IMR-90 (cell line): ENCODE data around the gene CADM1. TPM values are rescaled to one million over a fixed set of nuclear protein-coding genes. Genes with fewer than 3 reads are reported as not detected.

Source experiments
- ATAC-seq: fragments of 200-7000 bp; cut with Tn5 transposase; 2 replicates; pipeline ENCODE4 v1.9.1; 2020; ENCODE audit warnings: low read depth, mild to moderate bottlenecking, moderate library complexity
- BruUV-seq: library from RNA; stranded (reverse); fragments of 400-500 nt; replicated peaks from 2 replicates; lab custom pipeline; 2021; lab: Mats Ljungman, UMichigan
- CTCF ChIA-PET: fragments of 300-600 bp; formaldehyde crosslinking; extraction: SDS; loops from one replicate; lab custom pipeline; 2021; ENCODE audit warnings: antibody characterized with exemption; lab: Yijun Ruan, JAX
- POLR2A ChIA-PET: fragments of 300-600 bp; sonication (Branson Sonifier 250); formaldehyde crosslinking; loops from one replicate; lab custom pipeline; 2022; ENCODE audit warnings: antibody characterized with exemption; ENCODE audit not compliant: unreplicated experiment; lab: Charles Lee
- DNase-seq: peaks from one replicate; pipeline ENCODE4 v3.0.0; 2013
- H2AFZ ChIP-seq: replicated peaks from 2 replicates; pipeline ENCODE3; 2013; ENCODE audit warnings: low read length, mild to moderate bottlenecking; ENCODE audit not compliant: poor library complexity
- H2AK5ac ChIP-seq: 2 replicates; pipeline ENCODE4 v1.6.1; 2013; ENCODE audit warnings: low read depth, low read length, inconsistent platforms
- H2AK9ac ChIP-seq: replicated peaks from 2 replicates; pipeline ENCODE3; 2013; ENCODE audit warnings: mild to moderate bottlenecking, low read depth, low read length, moderate library complexity; ENCODE audit not compliant: poor library complexity
- H2BK120ac ChIP-seq: 2 replicates; pipeline ENCODE4 v1.6.1; 2013; ENCODE audit warnings: low read depth, low read length, inconsistent platforms
- H2BK15ac ChIP-seq: 3 replicates; pipeline ENCODE4 v1.6.1; 2013; ENCODE audit warnings: low read depth, low read length, inconsistent platforms
- H2BK20ac ChIP-seq: 2 replicates; pipeline ENCODE4 v1.6.1; 2013; ENCODE audit warnings: low read depth, mild to moderate bottlenecking, inconsistent platforms, low read length, moderate library complexity
- H2BK5ac ChIP-seq: 2 replicates; pipeline ENCODE4 v1.6.1; 2013; ENCODE audit warnings: mild to moderate bottlenecking, low read depth, low read length, inconsistent platforms; ENCODE audit not compliant: poor library complexity, severe bottlenecking
- H3K14ac ChIP-seq: replicated peaks from 2 replicates; pipeline ENCODE4 v1.6.1; 2013; ENCODE audit warnings: low read depth, low read length, inconsistent platforms
- H3K18ac ChIP-seq: 2 replicates; pipeline ENCODE4 v1.6.1; 2013; ENCODE audit warnings: low read depth, low read length, control low read depth
- H3K23ac ChIP-seq: 2 replicates; pipeline ENCODE4 v1.6.1; 2013; ENCODE audit warnings: low read depth, low read length, inconsistent platforms
- H3K27ac ChIP-seq: 2 replicates; pipeline ENCODE4 v1.5.1; 2013; ENCODE audit warnings: mild to moderate bottlenecking, control low read depth, low read length; ENCODE audit not compliant: insufficient read depth
- H3K27me3 ChIP-seq: 2 replicates; pipeline ENCODE4 v1.6.1; 2013; ENCODE audit warnings: low read length; ENCODE audit not compliant: control insufficient read depth, insufficient read depth
- H3K36me3 ChIP-seq: 2 replicates; pipeline ENCODE4 v1.6.1; 2013; ENCODE audit warnings: low read length, mixed read lengths; ENCODE audit not compliant: control insufficient read depth, insufficient read depth
- H3K4ac ChIP-seq: 2 replicates; pipeline ENCODE4 v1.6.1; 2013; ENCODE audit warnings: low read depth, low read length, inconsistent platforms
- H3K4me1 ChIP-seq: 2 replicates; pipeline ENCODE4 v1.6.1; 2013; ENCODE audit warnings: low read length, mixed read lengths; ENCODE audit not compliant: control insufficient read depth, insufficient read depth
- H3K4me2 ChIP-seq: 2 replicates; pipeline ENCODE4 v1.6.1; 2013; ENCODE audit warnings: low read depth, mild to moderate bottlenecking, control low read depth, low read length, moderate library complexity
- H3K4me3 ChIP-seq: 2 replicates; pipeline ENCODE4 v1.5.1; 2013; ENCODE audit warnings: low read depth, mild to moderate bottlenecking, control low read depth, low read length, moderate library complexity; ENCODE audit not compliant: insufficient read depth
- H3K56ac ChIP-seq: 2 replicates; pipeline ENCODE4 v1.6.1; 2013; ENCODE audit warnings: low read length, inconsistent platforms; ENCODE audit not compliant: insufficient read depth; ENCODE audit errors: extremely low read depth
- H3K79me1 ChIP-seq, 2 experiments: 2 replicates each; pipeline ENCODE4 v1.6.1; 2013; ENCODE audit warnings: low read length in 2 of 2, inconsistent platforms in 1 of 2, low read depth in 1 of 2
- H3K9ac ChIP-seq: 2 replicates; pipeline ENCODE4 v1.6.1; 2013; ENCODE audit warnings: low read depth, low read length, control low read depth
- H3K9me1 ChIP-seq: 2 replicates; pipeline ENCODE4 v1.6.1; 2013; ENCODE audit warnings: low read length, inconsistent platforms; ENCODE audit not compliant: insufficient read depth
- H3K9me3 ChIP-seq: 2 replicates; pipeline ENCODE4 v1.6.1; 2013; ENCODE audit warnings: low read length; ENCODE audit not compliant: control insufficient read depth, insufficient read depth
- H4K20me1 ChIP-seq: 2 replicates; pipeline ENCODE4 v1.6.1; 2013; ENCODE audit warnings: low read length, inconsistent platforms; ENCODE audit not compliant: insufficient read depth
- H4K5ac ChIP-seq: 2 replicates; pipeline ENCODE4 v1.6.1; 2013; ENCODE audit warnings: mild to moderate bottlenecking, low read depth, low read length, control low read depth
- H4K8ac ChIP-seq, 2 experiments: 2 replicates each; pipeline ENCODE4 v1.6.1; 2013; ENCODE audit warnings: low read depth in 2 of 2, low read length in 2 of 2, control low read depth in 1 of 2, inconsistent platforms in 1 of 2
- H4K91ac ChIP-seq: 2 replicates; pipeline ENCODE4 v1.6.1; 2013; ENCODE audit warnings: low read depth, low read length, inconsistent platforms; ENCODE audit not compliant: insufficient read depth
- BHLHE40 ChIP-seq: fragments of 150-350 bp; IDR thresholded peaks from 2 replicates; pipeline ENCODE4 v1.6.1; 2016; ENCODE audit warnings: mild to moderate bottlenecking, low read depth, low read length
- CEBPB ChIP-seq: IDR thresholded peaks from 2 replicates; pipeline ENCODE4 v1.6.1; 2012; ENCODE audit warnings: low read depth, low read length, improper control_type of control experiment
- CHD1 ChIP-seq: IDR thresholded peaks from 2 replicates; pipeline ENCODE4 v1.6.1; 2012; ENCODE audit warnings: low read depth, low read length, improper control_type of control experiment
- FOS ChIP-seq: fragments of 150-350 bp; IDR thresholded peaks from 2 replicates; pipeline ENCODE4 v1.6.1; 2016; ENCODE audit warnings: low read depth, low read length
- MAFK ChIP-seq: IDR thresholded peaks from 2 replicates; pipeline ENCODE4 v1.6.1; 2012; ENCODE audit warnings: low read depth, low read length, improper control_type of control experiment
- MAZ ChIP-seq: IDR thresholded peaks from 2 replicates; pipeline ENCODE4 v1.6.1; 2012; ENCODE audit warnings: low read depth, mild to moderate bottlenecking, low read length, improper control_type of control experiment, moderate library complexity, borderline replicate concordance
- MXI1 ChIP-seq: IDR thresholded peaks from 2 replicates; pipeline ENCODE4 v1.6.1; 2012; ENCODE audit warnings: low read depth, mild to moderate bottlenecking, low read length, moderate library complexity, borderline replicate concordance
- NFE2L2 ChIP-seq: fragments of 150-350 bp; IDR thresholded peaks from 2 replicates; pipeline ENCODE4 v1.6.1; 2016; ENCODE audit warnings: low read depth, mild to moderate bottlenecking, low read length
- POLR2A ChIP-seq: IDR thresholded peaks from 2 replicates; pipeline ENCODE4 v1.6.1; 2012; ENCODE audit warnings: mild to moderate bottlenecking, low read depth, low read length
- RAD21 ChIP-seq: IDR thresholded peaks from 2 replicates; pipeline ENCODE4 v1.6.1; 2012; ENCODE audit warnings: low read length, improper control_type of control experiment
- RCOR1 ChIP-seq: IDR thresholded peaks from 2 replicates; pipeline ENCODE4 v1.6.1; 2012; ENCODE audit warnings: mild to moderate bottlenecking, low read length, improper control_type of control experiment; ENCODE audit not compliant: insufficient replicate concordance
- SMC3 ChIP-seq: fragments of 150-350 bp; IDR thresholded peaks from 2 replicates; pipeline ENCODE4 v1.6.1; 2016; ENCODE audit warnings: low read depth, mild to moderate bottlenecking, antibody characterized with exemption, low read length, moderate library complexity
- WGBS, 2 experiments: methylation state at CpG; one replicate each; pipeline versions ENCODE4 v1.1.5 to v1.1.7; 2013; ENCODE audit warnings: missing lambda C conversion rate in 2 of 2; ENCODE audit not compliant: insufficient read length in 1 of 2; ENCODE audit errors: extremely low coverage in 2 of 2; 5-methylcytosine and 5-hydroxymethylcytosine counted together
- dilution Hi-C: fragments of 300-500 bp; cut with HindIII; formaldehyde crosslinking; loops from one replicate; pipeline ENCODE4 v1.14.3; 2018; ENCODE audit warnings: low sequenced_read_pairs; ENCODE audit not compliant: unreplicated experiment
- in situ Hi-C: fragments of 300-500 bp; cut with MboI; formaldehyde crosslinking; loops from 3 replicates; pipeline ENCODE4 v1.14.3; 2019; ENCODE audit warnings: low sequenced_read_pairs, inconsistent platforms, mixed read lengths
- intact Hi-C: fragments of 100-400 bp; cut with micrococcal nuclease; formaldehyde crosslinking; loops from 2 replicates; pipeline ENCODE4 v1.10.0; 2022
- polyA plus RNA-seq, 3 experiments: library from polyadenylated mRNA; depleted of rRNA; stranded (reverse); fragments of >200 nt; gene quantifications; 2 replicates each; pipeline ENCODE4 v1.2.3, GENCODE V29; 2012; ENCODE audit warnings: low replicate concordance in 1 of 3
- total RNA-seq: library from RNA; depleted of rRNA; stranded (reverse); fragments of >200 nt; gene quantifications from 2 replicates; pipeline ENCODE4 v1.2.3, GENCODE V29; 2012
- TF ChIP-seq, protein P1 (sequence below): fragments of 150-350 bp; IDR thresholded peaks from 2 replicates; pipeline ENCODE4 v1.6.1; 2017; ENCODE audit warnings: mild to moderate bottlenecking, antibody characterized with exemption, low read length, low read depth
- TF ChIP-seq, protein P2 (sequence below): conservative IDR thresholded peaks from 2 replicates; pipeline ENCODE4 v1.5.1; 2012; ENCODE audit warnings: mild to moderate bottlenecking, low read depth, low read length, improper control_type of control experiment
- TF ChIP-seq, protein P3 (sequence below): fragments of 150-350 bp; IDR thresholded peaks from 2 replicates; pipeline ENCODE4 v1.6.1; 2016; ENCODE audit warnings: low read depth, mild to moderate bottlenecking, low read length, moderate library complexity, borderline replicate concordance

CADM1 gene
- total and polyA plus RNA-seq, 2 of the 4 experiments (the other 2 are of a cell fraction) = 28.8 to 77.1 TPM

DNA sequence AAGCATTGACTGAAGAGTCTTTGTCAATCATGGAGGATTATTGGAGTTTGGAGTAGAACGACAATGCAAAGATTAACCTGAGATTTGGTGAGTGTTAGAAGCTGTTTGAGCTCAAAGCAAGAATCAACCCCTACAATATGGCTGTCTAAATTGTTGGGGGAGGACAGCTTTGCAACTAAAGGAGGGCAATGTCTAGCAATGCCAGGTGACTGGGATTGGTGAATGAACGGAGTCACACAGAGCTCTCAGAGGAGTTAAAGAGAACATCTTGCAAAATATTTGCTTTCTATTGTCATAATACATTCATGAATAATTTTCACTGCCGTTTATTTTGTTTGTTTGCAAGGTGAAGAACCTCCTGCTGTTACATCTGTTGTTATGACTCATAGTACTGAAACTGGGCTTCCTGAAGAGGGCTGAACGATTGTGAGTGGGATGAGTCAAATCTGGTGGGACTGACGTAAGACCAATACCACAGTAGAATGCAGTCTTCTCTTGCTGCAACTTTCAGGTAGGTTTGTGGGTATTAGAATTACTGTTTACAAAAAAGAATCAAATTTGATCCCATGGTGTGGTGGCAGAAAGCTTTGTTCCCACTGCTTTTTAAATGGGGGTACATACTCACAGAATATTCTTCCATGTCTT lies 281.9 kb downstream of the CADM1 start:
- H3K27me3 ChIP-seq = no peaks in the 10 kb centered on the region
- H3K79me1 ChIP-seq = no peaks in the 10 kb centered on the region
- peak; percentile 46 for ATAC-seq
- no peak overlapping the region for H2AK9ac ChIP-seq
- ChIA-PET POLR2A (no interaction called here), CTCF (no interaction called here)
- H3K18ac ChIP-seq = no peak overlapping the region
- H2AFZ ChIP-seq = no peak overlapping the region
- in situ Hi-C loops = no loop called here
- no peak overlapping the region for H3K27ac ChIP-seq
- H3K56ac ChIP-seq = no peak overlapping the region; the same call in 1 of the 2 replicates
- intact Hi-C loops = no loop called here
- H3K4me1 ChIP-seq = peaks cover 4% of the 10 kb centered on the region
- H2BK15ac ChIP-seq = no peak overlapping the region
- H2AK5ac ChIP-seq = 0 out of 2 replicates have a peak overlapping the region, but pooled peaks have one; percentile 2
- H3K9me1 ChIP-seq = no peaks in the 10 kb centered on the region
- 0 out of 2 replicates have a peak, but pooled peaks cover 2% of the 10 kb centered on the region for H3K36me3 ChIP-seq
- DNase-seq = peak; percentile 98
- dilution Hi-C loops = no loop called here
- no peak overlapping the region for H2BK5ac ChIP-seq
- H3K4me3 ChIP-seq = no peak overlapping the region
- no peak overlapping the region for H3K14ac ChIP-seq
- H2BK120ac ChIP-seq = no peak overlapping the region
- no peak overlapping the region for H4K91ac ChIP-seq
- H4K8ac ChIP-seq = no peak overlapping the region
- BruUV-seq = no TSS peak
- no peak overlapping the region for H4K5ac ChIP-seq
- no peaks in the 10 kb centered on the region for H4K20me1 ChIP-seq
- H3K23ac ChIP-seq = no peak overlapping the region
- H3K9me3 ChIP-seq = no peaks in the 10 kb centered on the region
- H2BK20ac ChIP-seq = 0 out of 2 replicates have a peak overlapping the region, but pooled peaks have one; percentile 2
- no peak overlapping the region; the same call in 1 of the 2 replicates for H3K4me2 ChIP-seq
- H3K4ac ChIP-seq = peak overlapping the region; percentile 13; the same call in 1 of the 2 replicates
- 0% methylated on average over 1 of the region's 5 CpGs; no CpG with 5 or more reads in 1 of the 2 experiments for WGBS, 2 experiments
- no peak overlapping the region for H3K9ac ChIP-seq
- TF ChIP-seq, protein P1, sequence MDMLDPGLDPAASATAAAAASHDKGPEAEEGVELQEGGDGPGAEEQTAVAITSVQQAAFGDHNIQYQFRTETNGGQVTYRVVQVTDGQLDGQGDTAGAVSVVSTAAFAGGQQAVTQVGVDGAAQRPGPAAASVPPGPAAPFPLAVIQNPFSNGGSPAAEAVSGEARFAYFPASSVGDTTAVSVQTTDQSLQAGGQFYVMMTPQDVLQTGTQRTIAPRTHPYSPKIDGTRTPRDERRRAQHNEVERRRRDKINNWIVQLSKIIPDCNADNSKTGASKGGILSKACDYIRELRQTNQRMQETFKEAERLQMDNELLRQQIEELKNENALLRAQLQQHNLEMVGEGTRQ = no peak
- TF ChIP-seq RAD21 = no peak
- TF ChIP-seq RCOR1 = peak; percentile 45
- no peak for TF ChIP-seq MXI1
- TF ChIP-seq, protein P2, sequence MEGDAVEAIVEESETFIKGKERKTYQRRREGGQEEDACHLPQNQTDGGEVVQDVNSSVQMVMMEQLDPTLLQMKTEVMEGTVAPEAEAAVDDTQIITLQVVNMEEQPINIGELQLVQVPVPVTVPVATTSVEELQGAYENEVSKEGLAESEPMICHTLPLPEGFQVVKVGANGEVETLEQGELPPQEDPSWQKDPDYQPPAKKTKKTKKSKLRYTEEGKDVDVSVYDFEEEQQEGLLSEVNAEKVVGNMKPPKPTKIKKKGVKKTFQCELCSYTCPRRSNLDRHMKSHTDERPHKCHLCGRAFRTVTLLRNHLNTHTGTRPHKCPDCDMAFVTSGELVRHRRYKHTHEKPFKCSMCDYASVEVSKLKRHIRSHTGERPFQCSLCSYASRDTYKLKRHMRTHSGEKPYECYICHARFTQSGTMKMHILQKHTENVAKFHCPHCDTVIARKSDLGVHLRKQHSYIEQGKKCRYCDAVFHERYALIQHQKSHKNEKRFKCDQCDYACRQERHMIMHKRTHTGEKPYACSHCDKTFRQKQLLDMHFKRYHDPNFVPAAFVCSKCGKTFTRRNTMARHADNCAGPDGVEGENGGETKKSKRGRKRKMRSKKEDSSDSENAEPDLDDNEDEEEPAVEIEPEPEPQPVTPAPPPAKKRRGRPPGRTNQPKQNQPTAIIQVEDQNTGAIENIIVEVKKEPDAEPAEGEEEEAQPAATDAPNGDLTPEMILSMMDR = no peak
- TF ChIP-seq MAFK = no peak
- TF ChIP-seq BHLHE40 = peak; percentile 44; the same call in 1 of the 2 replicates
- TF ChIP-seq POLR2A = no peak
- TF ChIP-seq MAZ = no peak
- no peak for TF ChIP-seq SMC3
- TF ChIP-seq, protein P3, sequence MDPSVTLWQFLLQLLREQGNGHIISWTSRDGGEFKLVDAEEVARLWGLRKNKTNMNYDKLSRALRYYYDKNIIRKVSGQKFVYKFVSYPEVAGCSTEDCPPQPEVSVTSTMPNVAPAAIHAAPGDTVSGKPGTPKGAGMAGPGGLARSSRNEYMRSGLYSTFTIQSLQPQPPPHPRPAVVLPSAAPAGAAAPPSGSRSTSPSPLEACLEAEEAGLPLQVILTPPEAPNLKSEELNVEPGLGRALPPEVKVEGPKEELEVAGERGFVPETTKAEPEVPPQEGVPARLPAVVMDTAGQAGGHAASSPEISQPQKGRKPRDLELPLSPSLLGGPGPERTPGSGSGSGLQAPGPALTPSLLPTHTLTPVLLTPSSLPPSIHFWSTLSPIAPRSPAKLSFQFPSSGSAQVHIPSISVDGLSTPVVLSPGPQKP = no peak
- TF ChIP-seq CEBPB = peak; percentile 83
- peak; percentile 93 for TF ChIP-seq FOS
- no peak for TF ChIP-seq CHD1
- no peak for TF ChIP-seq NFE2L2
